Measurements from ENCODE around the gene NME3.
"Not testable (repeated sequence)": the region's sequence is repeated elsewhere in the genome, so short reads cannot be mapped to it uniquely, and the experiment has no call there.

Gene NME3

GRCh38 chr16:1771188-1771863 is at the start of gene NME3:
TSS of gene NME3 (minus strand) at chr16:1771543. CDS start at chr16:1771534, 9 bp downstream.
- peak; percentile 75 for DNase-seq

GRCh38 chr16:1820946-1821290 is 49.6 kb upstream of the NME3 start:
- DNase-seq = no peak

GRCh38 chr16:1820096-1820945 is 49.0 kb upstream of the NME3 start:
- DNase-seq = no peak

GRCh38 chr16:1819611-1820010 is 48.3 kb upstream of the NME3 start:
- DNase-seq = no peak

- DNase-seq = no peak
Observed at GRCh38 chr16:1818873-1819525, 47.7 kb upstream of the NME3 start.

- DNase-seq = no peak
Observed at GRCh38 chr16:1818204-1818872, 47.0 kb upstream of the NME3 start.

GRCh38 chr16:1817716-1818115 is 46.4 kb upstream of the NME3 start:
- DNase-seq = no peak

- DNase-seq = no peak
Observed at GRCh38 chr16:1817276-1817589, 45.9 kb upstream of the NME3 start.

GRCh38 chr16:1816396-1817275 is 45.3 kb upstream of the NME3 start:
- DNase-seq = no peak

GRCh38 chr16:1815461-1815860 is 44.1 kb upstream of the NME3 start:
- no peak for DNase-seq

GRCh38 chr16:1812732-1813163 is 41.4 kb upstream of the NME3 start:
- peak; percentile 54 for DNase-seq

- DNase-seq = no peak
Observed at GRCh38 chr16:1810536-1810935, 39.2 kb upstream of the NME3 start.

GRCh38 chr16:1810106-1810505 is 38.8 kb upstream of the NME3 start:
- no peak for DNase-seq

GRCh38 chr16:1809281-1809801 is 38.0 kb upstream of the NME3 start:
- no peak for DNase-seq

- no peak for DNase-seq
Observed at GRCh38 chr16:1808691-1809090, 37.3 kb upstream of the NME3 start.

- no peak for DNase-seq
Observed at GRCh38 chr16:1807626-1808025, 36.3 kb upstream of the NME3 start.

GRCh38 chr16:1800701-1801100 is 29.4 kb upstream of the NME3 start:
- no peak for DNase-seq

- DNase-seq = not testable (repeated sequence)
Observed at GRCh38 chr16:1799263-1799662, 27.9 kb upstream of the NME3 start.

GRCh38 chr16:1794908-1795666 is 23.7 kb upstream of the NME3 start:
- no peak for DNase-seq

GRCh38 chr16:1794221-1794871 is 23.0 kb upstream of the NME3 start:
- no peak for DNase-seq
